ENCODE data around the gene R3HDML.

R3HDML gene

GRCh38 chr20:44364068-44364467 is 27.2 kb downstream of the R3HDML start:
- DNase-seq (ENCODE audit: low spot score) = no peak

GRCh38 chr20:44364780-44365179 is 27.9 kb downstream of the R3HDML start:
- DNase-seq (ENCODE audit: low spot score) = no peak

GRCh38 chr20:44367746-44368145 is 30.9 kb downstream of the R3HDML start:
- DNase-seq (ENCODE audit: low spot score) = no peak

- no peak for DNase-seq (ENCODE audit: low spot score)
Measured at GRCh38 chr20:44370639-44371218, 33.9 kb downstream of the R3HDML start.

GRCh38 chr20:44382641-44383040 is 45.8 kb downstream of the R3HDML start:
- DNase-seq (ENCODE audit: low spot score) = no peak

GRCh38 chr20:44384423-44385027 is 47.7 kb downstream of the R3HDML start:
- DNase-seq (ENCODE audit: low spot score) = peak; percentile 71

GRCh38 chr20:44388466-44389023 is 51.7 kb downstream of the R3HDML start:
- DNase-seq (ENCODE audit: low spot score) = peak; percentile 86

GRCh38 chr20:44389871-44390270 is 53.0 kb downstream of the R3HDML start:
- no peak for DNase-seq (ENCODE audit: low spot score)

GRCh38 chr20:44390280-44390679 is 53.4 kb downstream of the R3HDML start:
- DNase-seq (ENCODE audit: low spot score) = no peak

GRCh38 chr20:44392088-44392775 is 55.4 kb downstream of the R3HDML start:
- DNase-seq (ENCODE audit: low spot score) = no peak

- no peak for DNase-seq (ENCODE audit: low spot score)
Measured at GRCh38 chr20:44392776-44393607, 56.1 kb downstream of the R3HDML start.

GRCh38 chr20:44393608-44394451 is 57.0 kb downstream of the R3HDML start:
- DNase-seq (ENCODE audit: low spot score) = no peak

- no peak for DNase-seq (ENCODE audit: low spot score)
Measured at GRCh38 chr20:44394452-44394701, 57.5 kb downstream of the R3HDML start.

GRCh38 chr20:44394702-44395460 is 58.0 kb downstream of the R3HDML start:
- DNase-seq (ENCODE audit: low spot score) = no peak

GRCh38 chr20:44395461-44396340 is 58.9 kb downstream of the R3HDML start:
- no peak for DNase-seq (ENCODE audit: low spot score)

- no peak for DNase-seq (ENCODE audit: low spot score)
Measured at GRCh38 chr20:44396369-44397130, 59.7 kb downstream of the R3HDML start.

GRCh38 chr20:44398335-44398734 is 61.5 kb downstream of the R3HDML start:
- no peak for DNase-seq (ENCODE audit: low spot score)

GRCh38 chr20:44399446-44399845 is 62.6 kb downstream of the R3HDML start:
- DNase-seq (ENCODE audit: low spot score) = no peak

GRCh38 chr20:44400671-44400969 is 63.8 kb downstream of the R3HDML start:
- no peak for DNase-seq (ENCODE audit: low spot score)
